IMR-90 (cell line): ENCODE results near the gene AP1S1. TPM values are rescaled to one million over a fixed set of nuclear protein-coding genes. Genes with fewer than 3 reads are reported as not detected.

ENCODE experiments used
- ATAC-seq: fragments of 200-7000 bp; cut with Tn5 transposase; 2 replicates; pipeline ENCODE4 v1.9.1; 2020; ENCODE audit warnings: low read depth, mild to moderate bottlenecking, moderate library complexity
- BruUV-seq: library from RNA; stranded (reverse); fragments of 400-500 nt; replicated peaks from 2 replicates; lab custom pipeline; 2021; lab: Mats Ljungman, UMichigan
- CTCF ChIA-PET: fragments of 300-600 bp; formaldehyde crosslinking; extraction: SDS; loops from one replicate; lab custom pipeline; 2021; ENCODE audit warnings: antibody characterized with exemption; lab: Yijun Ruan, JAX
- POLR2A ChIA-PET: fragments of 300-600 bp; sonication (Branson Sonifier 250); formaldehyde crosslinking; loops from one replicate; lab custom pipeline; 2022; ENCODE audit warnings: antibody characterized with exemption; ENCODE audit not compliant: unreplicated experiment; lab: Charles Lee
- DNase-seq: peaks from one replicate; pipeline ENCODE4 v3.0.0; 2013
- H2AFZ ChIP-seq: replicated peaks from 2 replicates; pipeline ENCODE3; 2013; ENCODE audit warnings: low read length, mild to moderate bottlenecking; ENCODE audit not compliant: poor library complexity
- H2AK5ac ChIP-seq: 2 replicates; pipeline ENCODE4 v1.6.1; 2013; ENCODE audit warnings: low read depth, low read length, inconsistent platforms
- H2AK9ac ChIP-seq: replicated peaks from 2 replicates; pipeline ENCODE3; 2013; ENCODE audit warnings: mild to moderate bottlenecking, low read depth, low read length, moderate library complexity; ENCODE audit not compliant: poor library complexity
- H2BK120ac ChIP-seq: 2 replicates; pipeline ENCODE4 v1.6.1; 2013; ENCODE audit warnings: low read depth, low read length, inconsistent platforms
- H2BK15ac ChIP-seq: 3 replicates; pipeline ENCODE4 v1.6.1; 2013; ENCODE audit warnings: low read depth, low read length, inconsistent platforms
- H2BK20ac ChIP-seq: 2 replicates; pipeline ENCODE4 v1.6.1; 2013; ENCODE audit warnings: low read depth, mild to moderate bottlenecking, inconsistent platforms, low read length, moderate library complexity
- H2BK5ac ChIP-seq: 2 replicates; pipeline ENCODE4 v1.6.1; 2013; ENCODE audit warnings: mild to moderate bottlenecking, low read depth, low read length, inconsistent platforms; ENCODE audit not compliant: poor library complexity, severe bottlenecking
- H3K14ac ChIP-seq: replicated peaks from 2 replicates; pipeline ENCODE4 v1.6.1; 2013; ENCODE audit warnings: low read depth, low read length, inconsistent platforms
- H3K18ac ChIP-seq: 2 replicates; pipeline ENCODE4 v1.6.1; 2013; ENCODE audit warnings: low read depth, low read length, control low read depth
- H3K23ac ChIP-seq: 2 replicates; pipeline ENCODE4 v1.6.1; 2013; ENCODE audit warnings: low read depth, low read length, inconsistent platforms
- H3K27ac ChIP-seq: 2 replicates; pipeline ENCODE4 v1.5.1; 2013; ENCODE audit warnings: mild to moderate bottlenecking, control low read depth, low read length; ENCODE audit not compliant: insufficient read depth
- H3K27me3 ChIP-seq: 2 replicates; pipeline ENCODE4 v1.6.1; 2013; ENCODE audit warnings: low read length; ENCODE audit not compliant: control insufficient read depth, insufficient read depth
- H3K36me3 ChIP-seq: 2 replicates; pipeline ENCODE4 v1.6.1; 2013; ENCODE audit warnings: low read length, mixed read lengths; ENCODE audit not compliant: control insufficient read depth, insufficient read depth
- H3K4ac ChIP-seq: 2 replicates; pipeline ENCODE4 v1.6.1; 2013; ENCODE audit warnings: low read depth, low read length, inconsistent platforms
- H3K4me1 ChIP-seq: 2 replicates; pipeline ENCODE4 v1.6.1; 2013; ENCODE audit warnings: low read length, mixed read lengths; ENCODE audit not compliant: control insufficient read depth, insufficient read depth
- H3K4me2 ChIP-seq: 2 replicates; pipeline ENCODE4 v1.6.1; 2013; ENCODE audit warnings: low read depth, mild to moderate bottlenecking, control low read depth, low read length, moderate library complexity
- H3K4me3 ChIP-seq: 2 replicates; pipeline ENCODE4 v1.5.1; 2013; ENCODE audit warnings: low read depth, mild to moderate bottlenecking, control low read depth, low read length, moderate library complexity; ENCODE audit not compliant: insufficient read depth
- H3K56ac ChIP-seq: 2 replicates; pipeline ENCODE4 v1.6.1; 2013; ENCODE audit warnings: low read length, inconsistent platforms; ENCODE audit not compliant: insufficient read depth; ENCODE audit errors: extremely low read depth
- H3K79me1 ChIP-seq, 2 experiments: 2 replicates each; pipeline ENCODE4 v1.6.1; 2013; ENCODE audit warnings: low read length in 2 of 2, inconsistent platforms in 1 of 2, low read depth in 1 of 2
- H3K9ac ChIP-seq: 2 replicates; pipeline ENCODE4 v1.6.1; 2013; ENCODE audit warnings: low read depth, low read length, control low read depth
- H3K9me1 ChIP-seq: 2 replicates; pipeline ENCODE4 v1.6.1; 2013; ENCODE audit warnings: low read length, inconsistent platforms; ENCODE audit not compliant: insufficient read depth
- H3K9me3 ChIP-seq: 2 replicates; pipeline ENCODE4 v1.6.1; 2013; ENCODE audit warnings: low read length; ENCODE audit not compliant: control insufficient read depth, insufficient read depth
- H4K20me1 ChIP-seq: 2 replicates; pipeline ENCODE4 v1.6.1; 2013; ENCODE audit warnings: low read length, inconsistent platforms; ENCODE audit not compliant: insufficient read depth
- H4K5ac ChIP-seq: 2 replicates; pipeline ENCODE4 v1.6.1; 2013; ENCODE audit warnings: mild to moderate bottlenecking, low read depth, low read length, control low read depth
- H4K8ac ChIP-seq, 2 experiments: 2 replicates each; pipeline ENCODE4 v1.6.1; 2013; ENCODE audit warnings: low read depth in 2 of 2, low read length in 2 of 2, control low read depth in 1 of 2, inconsistent platforms in 1 of 2
- H4K91ac ChIP-seq: 2 replicates; pipeline ENCODE4 v1.6.1; 2013; ENCODE audit warnings: low read depth, low read length, inconsistent platforms; ENCODE audit not compliant: insufficient read depth
- BHLHE40 ChIP-seq: fragments of 150-350 bp; IDR thresholded peaks from 2 replicates; pipeline ENCODE4 v1.6.1; 2016; ENCODE audit warnings: mild to moderate bottlenecking, low read depth, low read length
- ELK1 ChIP-seq: fragments of 150-350 bp; IDR thresholded peaks from 2 replicates; pipeline ENCODE4 v1.6.1; 2016; ENCODE audit warnings: low read depth, mild to moderate bottlenecking, low read length, moderate library complexity, borderline replicate concordance
- FOS ChIP-seq: fragments of 150-350 bp; IDR thresholded peaks from 2 replicates; pipeline ENCODE4 v1.6.1; 2016; ENCODE audit warnings: low read depth, low read length
- MAFK ChIP-seq: IDR thresholded peaks from 2 replicates; pipeline ENCODE4 v1.6.1; 2012; ENCODE audit warnings: low read depth, low read length, improper control_type of control experiment
- MAZ ChIP-seq: IDR thresholded peaks from 2 replicates; pipeline ENCODE4 v1.6.1; 2012; ENCODE audit warnings: low read depth, mild to moderate bottlenecking, low read length, improper control_type of control experiment, moderate library complexity, borderline replicate concordance
- POLR2A ChIP-seq: IDR thresholded peaks from 2 replicates; pipeline ENCODE4 v1.6.1; 2012; ENCODE audit warnings: mild to moderate bottlenecking, low read depth, low read length
- SMC3 ChIP-seq: fragments of 150-350 bp; IDR thresholded peaks from 2 replicates; pipeline ENCODE4 v1.6.1; 2016; ENCODE audit warnings: low read depth, mild to moderate bottlenecking, antibody characterized with exemption, low read length, moderate library complexity
- WGBS, 2 experiments: methylation state at CpG; one replicate each; pipeline versions ENCODE4 v1.1.5 to v1.1.7; 2013; ENCODE audit warnings: missing lambda C conversion rate in 2 of 2; ENCODE audit not compliant: insufficient read length in 1 of 2; ENCODE audit errors: extremely low coverage in 2 of 2; 5-methylcytosine and 5-hydroxymethylcytosine counted together
- dilution Hi-C: fragments of 300-500 bp; cut with HindIII; formaldehyde crosslinking; loops from one replicate; pipeline ENCODE4 v1.14.3; 2018; ENCODE audit warnings: low sequenced_read_pairs; ENCODE audit not compliant: unreplicated experiment
- in situ Hi-C: fragments of 300-500 bp; cut with MboI; formaldehyde crosslinking; loops from 3 replicates; pipeline ENCODE4 v1.14.3; 2019; ENCODE audit warnings: low sequenced_read_pairs, inconsistent platforms, mixed read lengths
- intact Hi-C: fragments of 100-400 bp; cut with micrococcal nuclease; formaldehyde crosslinking; loops from 2 replicates; pipeline ENCODE4 v1.10.0; 2022
- polyA plus RNA-seq, 3 experiments: library from polyadenylated mRNA; depleted of rRNA; stranded (reverse); fragments of >200 nt; gene quantifications; 2 replicates each; pipeline ENCODE4 v1.2.3, GENCODE V29; 2012; ENCODE audit warnings: low replicate concordance in 1 of 3
- total RNA-seq: library from RNA; depleted of rRNA; stranded (reverse); fragments of >200 nt; gene quantifications from 2 replicates; pipeline ENCODE4 v1.2.3, GENCODE V29; 2012
- TF ChIP-seq, protein P1 (sequence below): conservative IDR thresholded peaks from 2 replicates; pipeline ENCODE4 v1.5.1; 2012; ENCODE audit warnings: mild to moderate bottlenecking, low read depth, low read length, improper control_type of control experiment

Gene AP1S1
- total and polyA plus RNA-seq, 2 of the 4 experiments (the other 2 are of a cell fraction): 187 to 295 TPM

GRCh38 chr7:101154693-101155102 is 422 bp downstream of the AP1S1 start:
- Histone ChIP-seq H3K9me3 (no peaks in the 10 kb centered on the region), H3K79me1 (peaks cover 10 to 31% of the 10 kb centered on the region in 2 experiments), H3K36me3 (peaks cover 21% of the 10 kb centered on the region), H2BK120ac (0 out of 2 replicates have a peak overlapping the region, but pooled peaks have one; percentile 23), H4K8ac (peak overlapping the region; percentile 66 to 93; a peak in 2 of 4 replicates), H3K9ac (peak overlapping the region; percentile 93), H2BK20ac (no peak overlapping the region), H2BK5ac (peak overlapping the region; percentile 67), H3K27me3 (peaks cover under 1% of the 10 kb centered on the region), H2AK5ac (peak overlapping the region; percentile 64), H3K4me3 (peak overlapping the region; percentile 84), H2AK9ac (peak overlapping the region; percentile 97), H3K23ac (peak overlapping the region; percentile 71; the same call in 1 of the 2 replicates), H3K4me2 (peak overlapping the region; percentile 71), H3K27ac (peak overlapping the region; percentile 75), H4K91ac (peak overlapping the region; percentile 88; the same call in 1 of the 2 replicates), H2AFZ (peak overlapping the region; percentile 92), H3K4me1 (peaks cover 5% of the 10 kb centered on the region), H4K5ac (peak overlapping the region; percentile 39), H3K18ac (peak overlapping the region; percentile 86), H3K9me1 (peaks cover 3% of the 10 kb centered on the region), H2BK15ac (no peak overlapping the region), H3K4ac (peak overlapping the region; percentile 84), H3K14ac (peak overlapping the region; percentile 78), H4K20me1 (peaks cover under 1% of the 10 kb centered on the region; the same call in 1 of the 2 replicates), H3K56ac (peak overlapping the region; percentile 50)
- ChIA-PET CTCF (interaction anchor here (2.8 kb wide), 1 partner anchor 11 kb away, joined by 10 read pairs; no protein-coding TSS in a partner anchor), POLR2A (no interaction called here)
- TF ChIP-seq MAFK (no peak), SMC3 (no peak), FOS (no peak), MAZ (no peak), ELK1 (no peak), POLR2A (no peak), BHLHE40 (no peak)
- TF ChIP-seq, protein P1, sequence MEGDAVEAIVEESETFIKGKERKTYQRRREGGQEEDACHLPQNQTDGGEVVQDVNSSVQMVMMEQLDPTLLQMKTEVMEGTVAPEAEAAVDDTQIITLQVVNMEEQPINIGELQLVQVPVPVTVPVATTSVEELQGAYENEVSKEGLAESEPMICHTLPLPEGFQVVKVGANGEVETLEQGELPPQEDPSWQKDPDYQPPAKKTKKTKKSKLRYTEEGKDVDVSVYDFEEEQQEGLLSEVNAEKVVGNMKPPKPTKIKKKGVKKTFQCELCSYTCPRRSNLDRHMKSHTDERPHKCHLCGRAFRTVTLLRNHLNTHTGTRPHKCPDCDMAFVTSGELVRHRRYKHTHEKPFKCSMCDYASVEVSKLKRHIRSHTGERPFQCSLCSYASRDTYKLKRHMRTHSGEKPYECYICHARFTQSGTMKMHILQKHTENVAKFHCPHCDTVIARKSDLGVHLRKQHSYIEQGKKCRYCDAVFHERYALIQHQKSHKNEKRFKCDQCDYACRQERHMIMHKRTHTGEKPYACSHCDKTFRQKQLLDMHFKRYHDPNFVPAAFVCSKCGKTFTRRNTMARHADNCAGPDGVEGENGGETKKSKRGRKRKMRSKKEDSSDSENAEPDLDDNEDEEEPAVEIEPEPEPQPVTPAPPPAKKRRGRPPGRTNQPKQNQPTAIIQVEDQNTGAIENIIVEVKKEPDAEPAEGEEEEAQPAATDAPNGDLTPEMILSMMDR: no peak
- ATAC-seq: peak; percentile 38
- BruUV-seq: no TSS peak
- dilution Hi-C loops: no loop called here
- in situ Hi-C loops: no loop called here
- 5% methylated on average over 4 of the region's 34 CpGs; no CpG with 5 or more reads in 1 of the 2 experiments for WGBS, 2 experiments
- intact Hi-C loops: no loop called here
- DNase-seq: no peak
